Mesenchymal stem cell (in vitro differentiated cells and primary cell): Measurements from ENCODE around the gene CLDN20.
A peak's percentile ranks its signal among the peaks of the same experiment; 100 is the strongest.

Source experiments
- DNase-seq: peaks from one replicate; pipeline ENCODE4 v3.0.0-alpha.2; 2013
- H2AFZ ChIP-seq: one replicate; pipeline ENCODE4 v1.6.1; 2013; ENCODE audit warnings: low read depth, mild to moderate bottlenecking, control low read depth, inconsistent platforms, low read length, moderate library complexity
- H2AK5ac ChIP-seq: 2 replicates; pipeline ENCODE4 v1.6.1; 2013; ENCODE audit warnings: low read length, moderate library complexity, mild to moderate bottlenecking, inconsistent platforms; ENCODE audit not compliant: severe bottlenecking
- H2BK120ac ChIP-seq: one replicate; pipeline ENCODE4 v1.6.1; 2013; ENCODE audit warnings: low read depth, mild to moderate bottlenecking, inconsistent platforms, low read length, moderate library complexity
- H2BK12ac ChIP-seq, 2 experiments: one replicate each; pipeline ENCODE4 v1.6.1; 2013; ENCODE audit warnings: inconsistent platforms in 2 of 2, low read length in 2 of 2, mild to moderate bottlenecking in 2 of 2, moderate library complexity in 2 of 2, control low read depth in 1 of 2
- H2BK15ac ChIP-seq: one replicate; pipeline ENCODE4 v1.6.1; 2013; ENCODE audit warnings: mild to moderate bottlenecking, low read depth, inconsistent platforms; ENCODE audit not compliant: poor library complexity, severe bottlenecking
- H2BK5ac ChIP-seq: 2 replicates; pipeline ENCODE4 v1.6.1; 2013; ENCODE audit warnings: low read depth, mild to moderate bottlenecking, low read length, control low read depth, inconsistent platforms; ENCODE audit not compliant: poor library complexity, severe bottlenecking
- H3K14ac ChIP-seq, 2 experiments: one replicate each; pipeline ENCODE4 v1.6.1; 2013; ENCODE audit warnings: inconsistent platforms in 2 of 2, low read length in 2 of 2, control low read depth in 1 of 2, mild to moderate bottlenecking in 1 of 2, moderate library complexity in 1 of 2
- H3K18ac ChIP-seq, 2 experiments: one replicate each; pipeline ENCODE4 v1.6.1; 2013; ENCODE audit warnings: inconsistent platforms in 2 of 2, low read length in 2 of 2, control low read depth in 1 of 2, low read depth in 1 of 2, mild to moderate bottlenecking in 1 of 2
- H3K23ac ChIP-seq, 2 experiments: one replicate each; pipeline ENCODE4 v1.6.1; 2013; ENCODE audit warnings: inconsistent platforms in 2 of 2, low read length in 2 of 2, mild to moderate bottlenecking in 2 of 2, moderate library complexity in 2 of 2, control low read depth in 1 of 2
- H3K27ac ChIP-seq: 2 replicates; pipeline ENCODE4 v1.5.1; 2013; ENCODE audit warnings: mild to moderate bottlenecking, moderate library complexity, low read length, control low read depth, inconsistent platforms; ENCODE audit not compliant: poor library complexity, severe bottlenecking
- H3K27me3 ChIP-seq, 2 experiments: 2 replicates each; pipeline versions ENCODE4 v1.6.1 to v1.7.0; 2013; ENCODE audit warnings: low read length in 2 of 2, mild to moderate bottlenecking in 2 of 2, moderate library complexity in 2 of 2, control low read depth in 1 of 2, inconsistent platforms in 1 of 2; ENCODE audit not compliant: control insufficient read depth in 1 of 2, insufficient read depth in 1 of 2
- H3K36me3 ChIP-seq, 2 experiments: 2 replicates each; pipeline versions ENCODE4 v1.6.1 to v1.7.0; 2013; ENCODE audit warnings: low read length in 2 of 2, control low read depth in 1 of 2, inconsistent platforms in 1 of 2, low read depth in 1 of 2, mild to moderate bottlenecking in 1 of 2; ENCODE audit not compliant: insufficient read depth in 2 of 2, control insufficient read depth in 1 of 2
- H3K4ac ChIP-seq, 2 experiments: one replicate each; pipeline ENCODE4 v1.6.1; 2013; ENCODE audit warnings: inconsistent platforms in 2 of 2, low read length in 2 of 2, mild to moderate bottlenecking in 2 of 2, moderate library complexity in 2 of 2, control low read depth in 1 of 2, low read depth in 1 of 2
- H3K4me1 ChIP-seq: 2 replicates; pipeline ENCODE4 v1.6.1; 2013; ENCODE audit warnings: low read depth, low read length, control low read depth; ENCODE audit not compliant: control insufficient read depth, insufficient read depth
- H3K4me2 ChIP-seq: 2 replicates; pipeline ENCODE4 v1.6.1; 2013; ENCODE audit warnings: low read length, mild to moderate bottlenecking, inconsistent platforms; ENCODE audit not compliant: poor library complexity, severe bottlenecking
- H3K4me3 ChIP-seq, 2 experiments: 2 replicates each; pipeline versions ENCODE4 v1.5.1 to v1.7.0; 2013; ENCODE audit warnings: low read length in 2 of 2, mild to moderate bottlenecking in 2 of 2, control low read depth in 1 of 2, low read depth in 1 of 2; ENCODE audit not compliant: insufficient read depth in 1 of 2
- H3K79me1 ChIP-seq: replicated peaks from 2 replicates; pipeline ENCODE4 v1.6.1; 2013; ENCODE audit warnings: mild to moderate bottlenecking, control low read depth, low read length, inconsistent platforms; ENCODE audit not compliant: poor library complexity, severe bottlenecking
- H3K9ac ChIP-seq: 2 replicates; pipeline ENCODE4 v1.7.0; 2013; ENCODE audit warnings: mild to moderate bottlenecking, low read length, moderate library complexity
- H3K9me3 ChIP-seq: 2 replicates; pipeline ENCODE4 v1.7.0; 2013; ENCODE audit warnings: mild to moderate bottlenecking, low read length; ENCODE audit not compliant: control insufficient read depth
- H4K8ac ChIP-seq: one replicate; pipeline ENCODE4 v1.6.1; 2013; ENCODE audit warnings: inconsistent platforms, mild to moderate bottlenecking, low read length, moderate library complexity
- H4K91ac ChIP-seq: one replicate; pipeline ENCODE4 v1.6.1; 2013; ENCODE audit warnings: mild to moderate bottlenecking, low read length, inconsistent platforms
- WGBS: methylation state at CpG from one replicate; pipeline ENCODE4 v1.1.7; 2013; ENCODE audit warnings: mixed read lengths; 5-methylcytosine and 5-hydroxymethylcytosine counted together

The CLDN20 gene

GRCh38 chr6:155253337-155253736 lies 10.5 kb upstream of the CLDN20 start:
- Histone ChIP-seq H3K79me1 (peaks cover 1% of the 10 kb centered on the region), H3K4me1 (peaks cover 4% of the 10 kb centered on the region), H3K27me3 (no peaks in the 10 kb centered on the region), H3K4ac (no peak overlapping the region), H2BK15ac (no peak overlapping the region), H3K4me3 (no peak overlapping the region), H2BK120ac (no peak overlapping the region), H2AK5ac (no peak overlapping the region), H3K18ac (no peak overlapping the region), H3K14ac (no peak overlapping the region), H4K8ac (peak overlapping the region; percentile 2), H4K91ac (no peak overlapping the region), H3K36me3 (peaks cover 20 to 82% of the 10 kb centered on the region in 2 experiments), H2AFZ (no peak overlapping the region), H3K4me2 (no peak overlapping the region), H3K9me3 (no peaks in the 10 kb centered on the region), H3K9ac (no peak overlapping the region), H2BK12ac (no peak overlapping the region), H2BK5ac (no peak overlapping the region), H3K23ac (no peak overlapping the region), H3K27ac (no peak overlapping the region)
- DNase-seq, result no peak
- WGBS, result no CpG with 5 or more reads among the region's 1 CpG

DNA sequence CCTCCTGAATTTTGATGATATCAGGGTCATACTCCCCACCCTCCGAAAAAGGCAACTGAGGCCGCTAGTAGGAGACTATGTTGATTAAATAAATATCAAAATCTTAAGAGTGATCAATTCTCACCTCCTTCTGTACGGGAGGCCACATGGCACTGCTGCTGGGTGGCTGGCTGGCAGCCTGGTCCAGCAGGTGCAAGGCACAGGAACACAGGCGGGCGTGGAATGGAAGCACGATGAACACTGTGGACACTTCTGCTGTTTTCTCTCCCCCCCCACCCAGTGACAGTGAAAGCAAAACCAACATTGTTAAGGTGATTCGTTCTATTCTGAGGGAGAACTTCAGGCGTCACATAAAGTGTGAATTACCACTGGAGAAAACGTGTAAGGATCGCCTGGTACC lies 9.7 kb upstream of the CLDN20 start:
- Histone ChIP-seq H3K9me3 (no peaks in the 10 kb centered on the region), H3K18ac (peak overlapping the region in 1 of 2 experiments; percentile 67), H2BK12ac (no peak overlapping the region), H3K4me3 (no peak overlapping the region), H2BK120ac (no peak overlapping the region), H4K8ac (no peak overlapping the region), H3K23ac (no peak overlapping the region), H2BK5ac (no peak overlapping the region), H3K79me1 (peaks cover 3% of the 10 kb centered on the region), H2AK5ac (no peak overlapping the region), H3K27ac (no peak overlapping the region), H3K36me3 (peaks cover 26 to 89% of the 10 kb centered on the region in 2 experiments), H3K4me2 (no peak overlapping the region), H3K4ac (no peak overlapping the region), H2AFZ (no peak overlapping the region), H3K4me1 (peaks cover 4% of the 10 kb centered on the region), H4K91ac (no peak overlapping the region), H3K14ac (no peak overlapping the region), H2BK15ac (peak overlapping the region; percentile 60), H3K9ac (no peak overlapping the region), H3K27me3 (no peaks in the 10 kb centered on the region)
- DNase-seq, result no peak
- 94% methylated on average over 10 of the region's 10 CpGs for WGBS

DNA sequence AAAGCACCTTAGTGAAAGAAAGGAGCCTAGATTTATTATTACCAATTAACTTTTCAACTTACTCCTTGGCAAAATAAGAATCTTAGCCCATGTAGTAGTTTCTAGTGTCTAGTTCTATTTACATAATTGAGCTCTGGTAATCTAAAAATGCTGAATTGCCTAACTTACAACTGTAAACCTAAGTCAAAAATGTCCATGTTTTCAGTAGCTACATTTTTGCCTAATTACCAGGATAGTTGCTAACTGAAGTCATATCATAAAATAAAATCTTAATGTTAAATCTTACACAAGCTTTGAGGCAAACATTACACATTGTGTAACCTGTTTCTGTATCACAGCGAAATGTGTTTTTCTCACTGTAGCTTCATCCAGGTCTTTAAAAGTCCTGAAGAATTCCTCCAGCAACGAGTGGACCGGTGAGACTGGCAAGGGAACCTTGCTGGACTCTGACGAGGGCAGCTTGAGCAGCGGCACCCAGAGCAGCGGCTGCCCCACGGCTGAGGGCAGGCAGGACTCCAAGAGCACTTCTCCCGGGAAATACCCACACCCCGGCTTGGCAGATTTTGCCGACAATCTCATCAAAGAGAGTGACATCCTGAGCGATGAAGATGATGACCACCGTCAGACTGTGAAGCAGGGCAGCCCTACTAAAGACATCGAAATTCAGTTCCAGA lies 7.6 kb upstream of the CLDN20 start:
- Histone ChIP-seq H2AK5ac (no peak overlapping the region), H2AFZ (no peak overlapping the region), H3K4ac (no peak overlapping the region), H3K79me1 (peaks cover 7% of the 10 kb centered on the region), H3K27ac (no peak overlapping the region), H3K9me3 (no peaks in the 10 kb centered on the region), H3K4me3 (no peak overlapping the region), H3K4me1 (peaks cover 4% of the 10 kb centered on the region), H2BK5ac (no peak overlapping the region), H3K18ac (no peak overlapping the region), H3K27me3 (no peaks in the 10 kb centered on the region), H2BK12ac (no peak overlapping the region), H3K14ac (no peak overlapping the region), H4K91ac (no peak overlapping the region), H3K23ac (no peak overlapping the region), H3K36me3 (peaks cover 28 to 85% of the 10 kb centered on the region in 2 experiments), H2BK15ac (no peak overlapping the region), H3K4me2 (no peak overlapping the region), H3K9ac (no peak overlapping the region), H2BK120ac (no peak overlapping the region), H4K8ac (no peak overlapping the region)
- 90% methylated on average over 13 of the region's 13 CpGs for WGBS
- DNase-seq, result no peak

DNA sequence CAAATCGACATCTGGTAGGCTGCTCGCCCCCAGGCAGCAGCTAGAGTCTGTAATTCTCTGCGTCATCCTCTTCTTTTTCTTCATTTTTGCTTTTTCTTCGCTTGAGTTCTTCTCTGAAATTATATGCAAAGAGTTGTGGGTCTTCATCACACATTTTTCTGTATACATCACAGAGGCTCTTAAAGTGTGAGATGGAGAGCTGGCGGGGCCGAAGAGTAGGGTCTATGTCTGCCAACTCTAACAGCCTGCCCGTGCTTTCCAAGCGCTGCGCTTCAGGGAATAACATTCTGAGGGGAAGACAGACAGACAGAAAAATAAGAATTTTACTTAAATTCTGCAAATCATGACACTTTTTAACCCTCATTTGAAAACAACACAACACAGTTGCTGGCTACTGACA lies 6.0 kb upstream of the CLDN20 start:
- Histone ChIP-seq H2BK12ac (no peak overlapping the region), H3K36me3 (peaks cover 25 to 74% of the 10 kb centered on the region in 2 experiments), H4K8ac (no peak overlapping the region), H3K4me1 (peaks cover 3% of the 10 kb centered on the region), H3K9ac (no peak overlapping the region), H3K14ac (no peak overlapping the region), H3K4ac (no peak overlapping the region), H4K91ac (no peak overlapping the region), H3K27me3 (no peaks in the 10 kb centered on the region), H3K9me3 (no peaks in the 10 kb centered on the region), H3K79me1 (peaks cover 13% of the 10 kb centered on the region), H3K23ac (no peak overlapping the region), H3K27ac (no peak overlapping the region), H2AK5ac (no peak overlapping the region), H2BK120ac (no peak overlapping the region), H3K18ac (no peak overlapping the region), H2AFZ (no peak overlapping the region), H3K4me3 (no peak overlapping the region), H2BK15ac (no peak overlapping the region), H2BK5ac (no peak overlapping the region), H3K4me2 (no peak overlapping the region)
- no peak for DNase-seq
- 94% methylated on average over 8 of the region's 9 CpGs for WGBS
